Fibroblast of skin of left biceps (primary cell): ENCODE results near the gene CEP131.
"Not testable (repeated sequence)": the region's sequence is repeated elsewhere in the genome, so short reads cannot be mapped to it uniquely, and the experiment has no call there.

ENCODE experiments used
- DNase-seq, 2 experiments: peaks; one replicate each; pipeline ENCODE4 v3.0.0-alpha.2; 2013; ENCODE audit warnings: low read depth in 2 of 2

Gene CEP131

GRCh38 chr17:81238815-81239713, 16.3 kb upstream of the CEP131 start, which contains the start of the genes NDUFAF8 and TEPSIN:
TSS of gene NDUFAF8 (plus strand) at chr17:81239318. CDS start at chr17:81239364, 46 bp downstream.
TSS of gene TEPSIN (minus strand) at chr17:81239055. CDS start at chr17:81239033, 22 bp downstream.
- peak; percentile 99 for DNase-seq

- no peak for DNase-seq
Measured at GRCh38 chr17:81238490-81238814, 15.7 kb upstream of the CEP131 start.

- DNase-seq: no peak
Measured at GRCh38 chr17:81237591-81238489, 15.1 kb upstream of the CEP131 start.

- no peak for DNase-seq
Measured at GRCh38 chr17:81236784-81237183, 14.0 kb upstream of the CEP131 start.

GRCh38 chr17:81235822-81236740, 13.3 kb upstream of the CEP131 start:
- no peak for DNase-seq

GRCh38 chr17:81234940-81235821, 12.4 kb upstream of the CEP131 start:
- DNase-seq: no peak

GRCh38 chr17:81234506-81234855, 11.7 kb upstream of the CEP131 start:
- no peak for DNase-seq

GRCh38 chr17:81233811-81234505, 11.2 kb upstream of the CEP131 start:
- no peak for DNase-seq

GRCh38 chr17:81233316-81233715, 10.6 kb upstream of the CEP131 start:
- no peak for DNase-seq

- DNase-seq: no peak
Measured at GRCh38 chr17:81232616-81233241, 10.0 kb upstream of the CEP131 start.

- DNase-seq: no peak
Measured at GRCh38 chr17:81231766-81232581, 9.2 kb upstream of the CEP131 start.

GRCh38 chr17:81231121-81231645, 8.4 kb upstream of the CEP131 start:
- DNase-seq: no peak

- DNase-seq: no peak
Measured at GRCh38 chr17:81230043-81230820, 7.5 kb upstream of the CEP131 start.

GRCh38 chr17:81229666-81229920, 6.8 kb upstream of the CEP131 start:
- no peak for DNase-seq

GRCh38 chr17:81228834-81229665, 6.3 kb upstream of the CEP131 start:
- DNase-seq: no peak

GRCh38 chr17:81228420-81228819, 5.7 kb upstream of the CEP131 start:
- DNase-seq: no peak

- not testable (repeated sequence) for DNase-seq
Measured at GRCh38 chr17:81227630-81228029, 4.9 kb upstream of the CEP131 start.
